ENCODE results near the gene ADAMTS7. TPM values are rescaled to one million over a fixed set of nuclear protein-coding genes. Genes with fewer than 3 reads are reported as not detected.
"Not testable (repeated sequence)": the region's sequence is repeated elsewhere in the genome, so short reads cannot be mapped to it uniquely, and the experiment has no call there.

Gene ADAMTS7
- total and polyA plus RNA-seq, 2 donors (not counting 1 experiment from before 2014, with no cell fraction given), result 0.10 to 16.6 TPM

GRCh38 chr15:78741674-78742073, 69.6 kb downstream of the ADAMTS7 start:
- H3K9ac ChIP-seq (ENCODE audit: low read length); intact Hi-C loops (cut with micrococcal nuclease); H3K4me3 Mint-ChIP-seq; DNase-seq; ATAC-seq (ENCODE audit: low read depth); H3K79me2 ChIP-seq (ENCODE audit: control insufficient read depth, insufficient read depth, low read length); CTCF ChIA-PET; H3K4me3 ChIP-seq (ENCODE audit: control extremely low read depth in 1 of 5, extremely low read depth in 1 of 5, insufficient read depth in 1 of 5, low read depth in 2 of 5, low read length in 4 of 5); H3K36me3 ChIP-seq (replicated peaks in 1 of 2; ENCODE audit: control extremely low read depth in 1 of 2, control insufficient read depth in 1 of 2, extremely low read depth in 1 of 2, insufficient read depth in 2 of 2, low read length in 1 of 2); H3K27me3 ChIP-seq (replicated peaks in 1 of 4; ENCODE audit: control extremely low read depth in 1 of 4, control insufficient read depth in 3 of 4, insufficient read depth in 4 of 4, low read length in 3 of 4); H3K4me2 ChIP-seq (replicated peaks; ENCODE audit: low read depth, low read length, poor library complexity, severe bottlenecking); H3K4me1 ChIP-seq (ENCODE audit: control insufficient read depth in 2 of 2, insufficient read depth in 2 of 2, low read length in 2 of 2); H3K9me3 ChIP-seq (ENCODE audit: control extremely low read depth in 1 of 3, control insufficient read depth in 2 of 3, insufficient read depth in 1 of 3, low read length in 2 of 3); H3K27me3 Mint-ChIP-seq; H3K4me1 Mint-ChIP-seq; H2AFZ ChIP-seq (ENCODE audit: insufficient read depth, low read depth, low read length, poor library complexity, severe bottlenecking); H4K20me1 ChIP-seq (ENCODE audit: control insufficient read depth, insufficient read depth, low read length, poor library complexity, severe bottlenecking); H3K27ac ChIP-seq (ENCODE audit: low read length in 2 of 2); H3K9me3 Mint-ChIP-seq (ENCODE audit: insufficient read depth); H3K27ac Mint-ChIP-seq; POLR2A ChIA-PET: not testable (repeated sequence)
- WGBS (ENCODE audit: insufficient coverage), result 100% methylated on average over 1 of the region's 4 CpGs

- Mint-ChIP-seq H3K27ac (no peak overlapping the region), H3K4me1 (peaks cover 10% of the 10 kb centered on the region), H3K9me3 (ENCODE audit: insufficient read depth) (no peaks in the 10 kb centered on the region), H3K27me3 (peaks cover 8% of the 10 kb centered on the region), H3K4me3 (no peak overlapping the region)
- DNase-seq, result no peak
- no peaks in the 10 kb centered on the region for H3K36me3 ChIP-seq (replicated peaks in 1 of 2; ENCODE audit: control extremely low read depth in 1 of 2, control insufficient read depth in 1 of 2, extremely low read depth in 1 of 2, insufficient read depth in 2 of 2, low read length in 1 of 2)
- no peaks in the 10 kb centered on the region for H4K20me1 ChIP-seq (ENCODE audit: control insufficient read depth, insufficient read depth, low read length, poor library complexity, severe bottlenecking)
- no peak overlapping the region for H3K27ac ChIP-seq (ENCODE audit: low read length in 2 of 2)
- TF ChIP-seq CTCF (IDR thresholded peaks at IDR 0.05) (no peak), EZH2 (IDR thresholded peaks at IDR 0.05; ENCODE audit: borderline replicate concordance, insufficient read depth, low read depth, low read length, poor library complexity, severe bottlenecking) (no peak)
- intact Hi-C loops (cut with micrococcal nuclease), result no loop called here
- ChIA-PET CTCF (interaction anchor here (3.8 kb wide), 1 partner anchor 9 kb away, joined by 12 read pairs; no protein-coding TSS in a partner anchor), POLR2A (no interaction called here)
- ATAC-seq (ENCODE audit: low read depth), result no peak
- H3K4me3 ChIP-seq (ENCODE audit: control extremely low read depth in 1 of 5, extremely low read depth in 1 of 5, insufficient read depth in 1 of 5, low read depth in 2 of 5, low read length in 4 of 5), result no peak overlapping the region
- H3K9ac ChIP-seq (ENCODE audit: low read length), result no peak overlapping the region
- H3K79me2 ChIP-seq (ENCODE audit: control insufficient read depth, insufficient read depth, low read length), result no peaks in the 10 kb centered on the region
- no peaks in the 10 kb centered on the region for H3K9me3 ChIP-seq (ENCODE audit: control extremely low read depth in 1 of 3, control insufficient read depth in 2 of 3, insufficient read depth in 1 of 3, low read length in 2 of 3)
- no peak overlapping the region for H2AFZ ChIP-seq (ENCODE audit: insufficient read depth, low read depth, low read length, poor library complexity, severe bottlenecking)
- H3K27me3 ChIP-seq (replicated peaks in 1 of 4; ENCODE audit: control extremely low read depth in 1 of 4, control insufficient read depth in 3 of 4, insufficient read depth in 4 of 4, low read length in 3 of 4), result peaks cover 0 to 5% (median 0%) of the 10 kb centered on the region in 4 experiments
- H3K4me2 ChIP-seq (replicated peaks; ENCODE audit: low read depth, low read length, poor library complexity, severe bottlenecking), result no peak overlapping the region
- 73% methylated on average over 6 of the region's 7 CpGs for WGBS (ENCODE audit: insufficient coverage)
- H3K4me1 ChIP-seq (ENCODE audit: control insufficient read depth in 2 of 2, insufficient read depth in 2 of 2, low read length in 2 of 2), result no peaks in the 10 kb centered on the region
Observed at GRCh38 chr15:78740904-78741274, 70.4 kb downstream of the ADAMTS7 start.

Measured in B cell (primary cell).